HL-60 (cell line): ENCODE data around the gene PDE2A.

Experiments
- DNase-seq, 2 experiments: peaks; one replicate each; pipeline ENCODE4 v3.0.0-alpha.2; 2010 to 2020; ENCODE audit warnings: low read depth in 1 of 2, low spot score in 1 of 2
- H3K27ac ChIP-seq: fragments of 250-450 bp; sonication (Bioruptor Pico); replicated peaks from 2 replicates; pipeline ENCODE4 v1.5.1; 2020; ENCODE audit warnings: mild to moderate bottlenecking, moderate library complexity
- H3K27me3 ChIP-seq: fragments of 250-450 bp; sonication (Bioruptor Pico); 2 replicates; pipeline ENCODE4 v1.5.1; 2021; ENCODE audit warnings: mild to moderate bottlenecking, moderate library complexity; ENCODE audit not compliant: insufficient read depth, poor library complexity, severe bottlenecking
- H3K4me3 ChIP-seq: replicated peaks from 2 replicates; pipeline ENCODE4 v1.5.1; 2011; ENCODE audit warnings: mild to moderate bottlenecking, control low read depth, low read length; ENCODE audit not compliant: insufficient read depth
- GABPA ChIP-seq: IDR thresholded peaks from 2 replicates; pipeline ENCODE4 v1.6.1; 2012; ENCODE audit warnings: low read depth
- POLR2AphosphoS5 ChIP-seq: IDR thresholded peaks from 2 replicates; pipeline ENCODE4 v1.6.1; 2012; ENCODE audit warnings: low read depth
- REST ChIP-seq: IDR thresholded peaks from 2 replicates; pipeline ENCODE4 v1.6.1; 2012; ENCODE audit warnings: low read depth; ENCODE audit not compliant: insufficient replicate concordance
- SPI1 ChIP-seq: IDR thresholded peaks from 2 replicates; pipeline ENCODE4 v1.6.1; 2012; ENCODE audit warnings: low read depth, mild to moderate bottlenecking, borderline replicate concordance
- TF ChIP-seq, protein P1 (sequence below): IDR thresholded peaks from one replicate; pipeline ENCODE4 v1.5.1; 2011; ENCODE audit warnings: low read length, control low read depth, inconsistent platforms; ENCODE audit not compliant: insufficient read depth

PDE2A gene

DNA sequence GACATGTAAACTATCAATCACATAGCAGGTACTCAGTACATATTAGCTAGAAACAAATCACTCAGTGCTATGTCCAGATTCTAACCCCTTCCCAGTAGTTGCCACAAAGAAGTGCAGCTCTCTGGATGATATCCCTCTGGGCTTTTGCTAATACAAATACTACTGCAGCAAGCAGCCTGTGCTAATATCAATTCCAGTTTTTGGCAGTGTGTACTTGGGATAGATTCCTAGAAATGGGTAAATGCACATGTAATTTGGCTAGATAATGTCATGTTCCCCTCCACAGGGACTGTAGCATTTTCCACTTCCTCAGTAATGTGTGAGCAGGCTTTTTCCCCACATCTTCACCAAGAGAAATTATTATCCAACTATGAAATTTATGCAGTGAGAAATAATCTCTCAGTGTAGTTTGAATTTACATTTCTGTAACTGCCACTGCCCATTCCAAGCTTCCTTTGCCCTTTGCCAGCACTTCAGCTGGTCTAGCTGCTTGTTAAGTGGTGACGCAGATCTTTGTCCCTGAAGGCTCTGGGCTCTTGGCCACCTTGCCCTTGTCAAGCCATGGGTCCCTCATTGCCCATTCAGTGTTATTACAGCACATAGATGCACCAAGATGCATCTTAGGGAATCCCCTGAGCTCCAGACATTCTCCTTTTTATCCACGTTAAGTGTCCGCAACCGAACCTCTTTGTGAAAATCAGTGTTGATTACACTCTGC lies 132.8 kb downstream of the PDE2A start:
- no peak for DNase-seq
- Histone ChIP-seq H3K27me3 (peaks cover 5% of the 10 kb centered on the region), H3K4me3 (no peak overlapping the region), H3K27ac (no peak overlapping the region)
- TF ChIP-seq, protein P1, sequence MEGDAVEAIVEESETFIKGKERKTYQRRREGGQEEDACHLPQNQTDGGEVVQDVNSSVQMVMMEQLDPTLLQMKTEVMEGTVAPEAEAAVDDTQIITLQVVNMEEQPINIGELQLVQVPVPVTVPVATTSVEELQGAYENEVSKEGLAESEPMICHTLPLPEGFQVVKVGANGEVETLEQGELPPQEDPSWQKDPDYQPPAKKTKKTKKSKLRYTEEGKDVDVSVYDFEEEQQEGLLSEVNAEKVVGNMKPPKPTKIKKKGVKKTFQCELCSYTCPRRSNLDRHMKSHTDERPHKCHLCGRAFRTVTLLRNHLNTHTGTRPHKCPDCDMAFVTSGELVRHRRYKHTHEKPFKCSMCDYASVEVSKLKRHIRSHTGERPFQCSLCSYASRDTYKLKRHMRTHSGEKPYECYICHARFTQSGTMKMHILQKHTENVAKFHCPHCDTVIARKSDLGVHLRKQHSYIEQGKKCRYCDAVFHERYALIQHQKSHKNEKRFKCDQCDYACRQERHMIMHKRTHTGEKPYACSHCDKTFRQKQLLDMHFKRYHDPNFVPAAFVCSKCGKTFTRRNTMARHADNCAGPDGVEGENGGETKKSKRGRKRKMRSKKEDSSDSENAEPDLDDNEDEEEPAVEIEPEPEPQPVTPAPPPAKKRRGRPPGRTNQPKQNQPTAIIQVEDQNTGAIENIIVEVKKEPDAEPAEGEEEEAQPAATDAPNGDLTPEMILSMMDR: no peak
- TF ChIP-seq SPI1 (no peak), GABPA (no peak), POLR2AphosphoS5 (no peak), REST (no peak)

- Histone ChIP-seq H3K27me3 (peaks cover 8% of the 10 kb centered on the region), H3K4me3 (no peak overlapping the region), H3K27ac (no peak overlapping the region)
- no peak for DNase-seq
- TF ChIP-seq, protein P1: no peak
- TF ChIP-seq GABPA (no peak), REST (no peak), POLR2AphosphoS5 (no peak), SPI1 (no peak)
These were observed 137.2 kb downstream of the PDE2A start for GRCh38 chr11:72537051-72537450.

DNA sequence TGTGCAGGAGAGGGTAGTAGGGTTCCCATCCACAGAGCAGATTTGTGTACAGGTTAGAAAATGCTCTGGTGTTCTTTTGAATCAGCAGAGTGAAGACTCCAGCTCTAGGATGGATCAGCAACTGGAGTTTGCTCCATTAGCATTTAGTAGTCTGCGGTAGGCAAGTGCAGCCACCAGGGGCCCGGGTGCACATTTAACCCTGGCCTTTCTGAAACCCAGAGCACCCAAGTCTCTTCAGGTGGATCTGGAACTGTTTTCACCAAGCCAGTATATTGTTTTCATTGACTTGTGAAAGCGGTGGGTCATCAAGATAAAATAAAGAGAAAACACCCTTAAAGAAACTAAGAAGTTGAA lies 139.1 kb downstream of the PDE2A start:
- no peak overlapping the region for H3K27ac ChIP-seq
- no peak for DNase-seq
- peaks cover 8% of the 10 kb centered on the region for H3K27me3 ChIP-seq
- no peak overlapping the region for H3K4me3 ChIP-seq
- no peak for TF ChIP-seq GABPA
- no peak for TF ChIP-seq POLR2AphosphoS5

DNA sequence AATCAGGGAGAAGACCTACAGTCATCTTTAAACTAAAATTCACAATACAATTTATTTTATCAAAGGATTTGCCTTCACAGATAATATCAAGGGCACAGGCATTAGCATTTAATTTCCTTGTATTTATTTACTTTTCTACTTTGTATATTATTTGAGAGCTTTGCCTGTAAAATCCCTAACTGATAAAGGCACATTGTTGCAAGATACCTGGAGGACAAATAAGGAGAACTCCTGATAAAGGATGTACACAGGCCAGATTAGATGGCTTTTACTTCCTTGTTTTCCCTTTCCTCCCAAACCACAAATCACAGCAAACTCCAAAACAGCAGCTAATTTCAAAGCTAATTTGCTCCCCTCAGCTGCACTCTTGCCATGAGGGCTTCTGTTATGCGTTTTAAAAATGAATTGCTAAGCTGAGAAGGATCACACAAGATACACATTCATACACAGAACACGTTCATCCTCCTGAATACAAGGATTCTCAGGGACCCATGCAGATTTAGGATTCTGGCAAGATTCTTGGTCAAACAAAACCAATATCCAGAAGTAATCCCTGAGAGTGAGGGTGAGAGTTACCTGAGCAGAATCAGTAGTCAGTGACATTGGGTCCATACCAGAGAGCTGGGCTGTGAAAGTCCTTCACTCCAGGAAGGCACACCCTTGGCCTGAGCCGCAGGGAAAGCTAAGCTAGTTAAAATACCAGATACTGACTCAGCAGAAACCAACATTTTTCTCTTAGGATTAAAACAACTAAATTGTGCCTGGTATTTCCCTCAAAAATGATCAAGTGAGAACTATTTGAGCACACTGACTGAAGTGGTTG lies 139.6 kb downstream of the PDE2A start:
- H3K4me3 ChIP-seq: no peak overlapping the region
- peaks cover 8% of the 10 kb centered on the region for H3K27me3 ChIP-seq
- H3K27ac ChIP-seq: no peak overlapping the region
- TF ChIP-seq GABPA: no peak
- no peak for TF ChIP-seq REST
- TF ChIP-seq POLR2AphosphoS5: no peak
- TF ChIP-seq, protein P1: no peak
- TF ChIP-seq SPI1: no peak
- no peak for DNase-seq
